NCI-H2196 (cell line): ENCODE data around the gene CRYBA2.

Experiments used
- DNase-seq: peaks from one replicate; lab custom pipeline; 2025; ENCODE audit not compliant: unreplicated experiment; lab: John Stamatoyannopoulos, UW

CRYBA2 gene

GRCh38 chr2:218957671-218958070 is 35.6 kb downstream of the CRYBA2 start:
- no peak for DNase-seq

DNA sequence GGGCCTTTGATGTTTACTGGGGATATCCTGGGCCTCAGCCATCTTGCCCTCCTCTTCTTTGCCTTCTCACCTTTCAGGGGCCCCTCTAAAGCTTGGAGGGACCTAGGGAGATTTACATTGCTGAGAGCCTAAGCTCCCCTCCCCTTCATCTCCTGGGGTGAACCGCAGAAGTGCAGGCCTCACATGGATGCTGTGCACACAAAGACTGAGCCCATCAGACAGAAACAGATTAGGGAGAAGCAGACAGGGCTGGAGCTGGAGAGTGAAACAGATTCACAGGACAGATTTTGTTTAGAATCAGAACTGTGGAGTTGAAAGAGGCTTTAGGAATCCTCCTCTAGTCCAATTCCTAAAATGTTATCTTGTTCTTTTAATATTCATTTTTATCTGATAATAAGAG is 37.2 kb downstream of the CRYBA2 start:
- no peak for DNase-seq

DNA sequence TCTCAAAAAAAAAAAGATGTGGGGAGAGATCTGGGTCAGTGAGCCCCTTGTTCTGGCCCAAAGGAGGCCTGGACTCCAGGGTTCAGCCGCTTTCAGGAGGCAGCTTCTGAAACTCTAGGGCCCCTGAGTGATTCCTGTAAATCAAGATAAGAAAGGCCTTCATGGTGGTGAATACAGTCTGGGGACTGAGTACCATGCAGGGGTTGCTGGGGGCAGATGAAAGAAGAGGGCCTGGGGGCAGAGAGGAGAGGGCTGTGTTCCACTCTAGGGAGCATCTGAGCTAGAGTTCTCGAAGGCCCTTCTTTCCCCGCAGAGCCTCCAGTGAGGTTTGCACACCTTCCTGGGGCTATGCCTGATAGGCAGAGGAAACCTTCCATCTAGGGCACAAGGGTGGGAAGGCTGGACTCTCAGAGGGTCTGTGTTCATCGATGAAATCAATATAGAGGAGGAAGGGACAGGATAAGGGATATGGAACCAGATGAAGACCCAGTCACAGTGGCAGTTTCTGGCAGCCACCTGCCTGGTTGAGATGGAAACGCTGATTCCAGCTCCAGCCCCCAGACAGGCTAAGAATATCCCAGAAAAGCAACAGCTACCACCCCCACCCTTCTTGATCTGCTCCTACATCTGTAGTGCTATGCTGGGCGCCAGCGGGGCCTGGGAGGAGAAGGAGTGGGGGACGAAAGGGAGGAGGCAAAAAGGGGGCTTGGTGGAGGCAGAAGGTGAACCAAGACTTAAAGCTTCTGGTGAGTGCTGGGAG is 38.5 kb downstream of the CRYBA2 start:
- DNase-seq, result no peak

DNA sequence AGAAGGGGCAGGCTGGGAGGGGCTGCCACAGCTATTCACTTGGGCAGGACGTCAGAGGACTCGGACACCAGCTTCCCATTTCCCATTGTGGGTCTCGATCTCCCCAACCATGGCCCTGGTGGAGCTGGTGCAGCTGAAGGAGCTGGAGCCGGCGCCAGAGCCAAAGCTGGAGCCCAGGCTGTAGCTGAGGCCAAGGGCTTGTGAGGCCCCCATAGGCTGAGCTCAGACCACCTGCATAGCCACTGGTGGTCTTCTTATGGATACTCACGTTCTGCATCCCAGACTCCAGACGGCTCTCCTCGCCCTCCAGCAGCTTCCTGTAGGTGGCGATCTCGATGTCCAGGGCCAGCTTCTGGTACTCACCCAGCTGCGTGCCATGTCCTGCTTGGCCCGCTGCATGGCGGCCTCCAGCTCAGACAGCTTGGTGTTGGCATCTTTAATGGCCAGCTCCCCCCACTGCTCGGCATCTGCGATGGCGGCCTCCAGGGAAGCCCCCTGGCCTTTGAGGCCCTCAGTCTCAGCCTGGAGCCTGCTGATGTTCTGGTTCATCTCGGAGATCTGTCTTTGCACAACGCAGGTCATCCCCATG is 39.8 kb downstream of the CRYBA2 start:
- DNase-seq, result no peak

DNA sequence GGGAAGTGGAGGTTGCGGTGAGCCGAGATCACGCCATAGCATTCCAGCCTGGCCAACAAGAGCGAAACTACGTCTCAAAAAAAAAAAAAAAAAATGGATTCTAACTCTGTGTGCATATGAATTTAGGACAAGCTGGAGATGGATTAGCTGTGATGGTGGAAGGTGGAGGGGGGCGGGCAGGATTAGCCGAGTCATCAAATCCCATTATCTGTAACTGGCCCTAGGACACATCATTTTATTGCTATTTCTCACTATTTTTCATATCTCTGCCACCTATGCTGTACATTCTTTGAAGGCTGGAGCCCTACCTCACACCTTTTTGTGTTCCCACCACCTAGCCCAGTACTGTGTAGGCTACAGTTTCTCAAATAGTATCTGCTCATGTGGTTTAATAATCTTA is 41.1 kb downstream of the CRYBA2 start:
- no peak for DNase-seq

DNA sequence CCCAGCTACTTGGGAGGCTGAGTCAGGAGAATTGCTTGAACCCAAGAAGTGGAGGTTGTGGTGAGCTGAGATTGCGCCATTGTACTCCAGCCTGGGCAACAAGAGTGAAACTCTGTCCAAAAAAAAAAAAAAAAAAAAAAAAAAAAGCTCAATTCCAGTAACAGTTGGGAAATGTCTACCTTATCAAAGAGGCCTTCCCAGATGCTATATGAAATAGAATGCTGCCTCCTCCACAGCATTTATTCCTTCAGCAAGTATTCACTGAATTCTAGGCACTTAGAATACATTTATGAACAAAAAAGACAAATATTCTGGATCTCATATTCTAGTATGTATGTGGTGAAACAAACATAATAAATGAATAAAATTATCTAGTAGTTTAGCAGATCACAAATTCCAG is 46.6 kb downstream of the CRYBA2 start:
- no peak for DNase-seq

GRCh38 chr2:218944759-218945404 is 48.3 kb downstream of the CRYBA2 start:
- DNase-seq, result no peak
